ENCODE measurements around the gene DISP2. TPM values are rescaled to one million over a fixed set of nuclear protein-coding genes. Genes with fewer than 3 reads are reported as not detected.

Gene DISP2
- total and polyA plus RNA-seq, 2 of the 8 experiments (the other 6 are each of a cell fraction or from before 2014, with no cell fraction given), result 0.45 to 1.2 TPM

GRCh38 chr15:40323239-40323952 is 34.6 kb upstream of the DISP2 start, which contains the start of gene INAFM2 (continued):
- TF ChIP-seq CBX8 (IDR thresholded peaks at IDR 0.05; ENCODE audit: borderline replicate concordance, low read depth, low read length), result no peak
- TF ChIP-seq, protein P1, sequence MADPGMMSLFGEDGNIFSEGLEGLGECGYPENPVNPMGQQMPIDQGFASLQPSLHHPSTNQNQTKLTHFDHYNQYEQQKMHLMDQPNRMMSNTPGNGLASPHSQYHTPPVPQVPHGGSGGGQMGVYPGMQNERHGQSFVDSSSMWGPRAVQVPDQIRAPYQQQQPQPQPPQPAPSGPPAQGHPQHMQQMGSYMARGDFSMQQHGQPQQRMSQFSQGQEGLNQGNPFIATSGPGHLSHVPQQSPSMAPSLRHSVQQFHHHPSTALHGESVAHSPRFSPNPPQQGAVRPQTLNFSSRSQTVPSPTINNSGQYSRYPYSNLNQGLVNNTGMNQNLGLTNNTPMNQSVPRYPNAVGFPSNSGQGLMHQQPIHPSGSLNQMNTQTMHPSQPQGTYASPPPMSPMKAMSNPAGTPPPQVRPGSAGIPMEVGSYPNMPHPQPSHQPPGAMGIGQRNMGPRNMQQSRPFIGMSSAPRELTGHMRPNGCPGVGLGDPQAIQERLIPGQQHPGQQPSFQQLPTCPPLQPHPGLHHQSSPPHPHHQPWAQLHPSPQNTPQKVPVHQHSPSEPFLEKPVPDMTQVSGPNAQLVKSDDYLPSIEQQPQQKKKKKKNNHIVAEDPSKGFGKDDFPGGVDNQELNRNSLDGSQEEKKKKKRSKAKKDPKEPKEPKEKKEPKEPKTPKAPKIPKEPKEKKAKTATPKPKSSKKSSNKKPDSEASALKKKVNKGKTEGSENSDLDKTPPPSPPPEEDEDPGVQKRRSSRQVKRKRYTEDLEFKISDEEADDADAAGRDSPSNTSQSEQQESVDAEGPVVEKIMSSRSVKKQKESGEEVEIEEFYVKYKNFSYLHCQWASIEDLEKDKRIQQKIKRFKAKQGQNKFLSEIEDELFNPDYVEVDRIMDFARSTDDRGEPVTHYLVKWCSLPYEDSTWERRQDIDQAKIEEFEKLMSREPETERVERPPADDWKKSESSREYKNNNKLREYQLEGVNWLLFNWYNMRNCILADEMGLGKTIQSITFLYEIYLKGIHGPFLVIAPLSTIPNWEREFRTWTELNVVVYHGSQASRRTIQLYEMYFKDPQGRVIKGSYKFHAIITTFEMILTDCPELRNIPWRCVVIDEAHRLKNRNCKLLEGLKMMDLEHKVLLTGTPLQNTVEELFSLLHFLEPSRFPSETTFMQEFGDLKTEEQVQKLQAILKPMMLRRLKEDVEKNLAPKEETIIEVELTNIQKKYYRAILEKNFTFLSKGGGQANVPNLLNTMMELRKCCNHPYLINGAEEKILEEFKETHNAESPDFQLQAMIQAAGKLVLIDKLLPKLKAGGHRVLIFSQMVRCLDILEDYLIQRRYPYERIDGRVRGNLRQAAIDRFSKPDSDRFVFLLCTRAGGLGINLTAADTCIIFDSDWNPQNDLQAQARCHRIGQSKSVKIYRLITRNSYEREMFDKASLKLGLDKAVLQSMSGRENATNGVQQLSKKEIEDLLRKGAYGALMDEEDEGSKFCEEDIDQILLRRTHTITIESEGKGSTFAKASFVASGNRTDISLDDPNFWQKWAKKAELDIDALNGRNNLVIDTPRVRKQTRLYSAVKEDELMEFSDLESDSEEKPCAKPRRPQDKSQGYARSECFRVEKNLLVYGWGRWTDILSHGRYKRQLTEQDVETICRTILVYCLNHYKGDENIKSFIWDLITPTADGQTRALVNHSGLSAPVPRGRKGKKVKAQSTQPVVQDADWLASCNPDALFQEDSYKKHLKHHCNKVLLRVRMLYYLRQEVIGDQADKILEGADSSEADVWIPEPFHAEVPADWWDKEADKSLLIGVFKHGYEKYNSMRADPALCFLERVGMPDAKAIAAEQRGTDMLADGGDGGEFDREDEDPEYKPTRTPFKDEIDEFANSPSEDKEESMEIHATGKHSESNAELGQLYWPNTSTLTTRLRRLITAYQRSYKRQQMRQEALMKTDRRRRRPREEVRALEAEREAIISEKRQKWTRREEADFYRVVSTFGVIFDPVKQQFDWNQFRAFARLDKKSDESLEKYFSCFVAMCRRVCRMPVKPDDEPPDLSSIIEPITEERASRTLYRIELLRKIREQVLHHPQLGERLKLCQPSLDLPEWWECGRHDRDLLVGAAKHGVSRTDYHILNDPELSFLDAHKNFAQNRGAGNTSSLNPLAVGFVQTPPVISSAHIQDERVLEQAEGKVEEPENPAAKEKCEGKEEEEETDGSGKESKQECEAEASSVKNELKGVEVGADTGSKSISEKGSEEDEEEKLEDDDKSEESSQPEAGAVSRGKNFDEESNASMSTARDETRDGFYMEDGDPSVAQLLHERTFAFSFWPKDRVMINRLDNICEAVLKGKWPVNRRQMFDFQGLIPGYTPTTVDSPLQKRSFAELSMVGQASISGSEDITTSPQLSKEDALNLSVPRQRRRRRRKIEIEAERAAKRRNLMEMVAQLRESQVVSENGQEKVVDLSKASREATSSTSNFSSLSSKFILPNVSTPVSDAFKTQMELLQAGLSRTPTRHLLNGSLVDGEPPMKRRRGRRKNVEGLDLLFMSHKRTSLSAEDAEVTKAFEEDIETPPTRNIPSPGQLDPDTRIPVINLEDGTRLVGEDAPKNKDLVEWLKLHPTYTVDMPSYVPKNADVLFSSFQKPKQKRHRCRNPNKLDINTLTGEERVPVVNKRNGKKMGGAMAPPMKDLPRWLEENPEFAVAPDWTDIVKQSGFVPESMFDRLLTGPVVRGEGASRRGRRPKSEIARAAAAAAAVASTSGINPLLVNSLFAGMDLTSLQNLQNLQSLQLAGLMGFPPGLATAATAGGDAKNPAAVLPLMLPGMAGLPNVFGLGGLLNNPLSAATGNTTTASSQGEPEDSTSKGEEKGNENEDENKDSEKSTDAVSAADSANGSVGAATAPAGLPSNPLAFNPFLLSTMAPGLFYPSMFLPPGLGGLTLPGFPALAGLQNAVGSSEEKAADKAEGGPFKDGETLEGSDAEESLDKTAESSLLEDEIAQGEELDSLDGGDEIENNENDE (IDR thresholded peaks at IDR 0.05; ENCODE audit: insufficient replicate concordance, low read length), result no peak
- TF ChIP-seq RFX5 (IDR thresholded peaks at IDR 0.05; ENCODE audit: borderline replicate concordance, low read depth, low read length), result no peak
- peak in 1 of 2 experiments; percentile 87; a peak in 2 of 4 replicates for TF ChIP-seq HDAC2 (IDR thresholded peaks at IDR 0.05; ENCODE audit: borderline replicate concordance in 1 of 2, low read depth in 2 of 2, low read length in 2 of 2)
- TF ChIP-seq NRF1 (IDR thresholded peaks at IDR 0.05; ENCODE audit: low read depth, low read length), result no peak
- TF ChIP-seq RAD21 (IDR thresholded peaks at IDR 0.05 in 1 of 2, conservative IDR thresholded peaks at IDR 0.05 in 1 of 2; ENCODE audit: low read depth in 2 of 2, low read length in 2 of 2), result peak in 1 of 2 experiments; percentile 20; a peak in 1 of 4 replicates
- TF ChIP-seq CHD1 (IDR thresholded peaks at IDR 0.05; ENCODE audit: low read depth, low read length), result no peak
- peak; percentile 94 for TF ChIP-seq EGR1 (IDR thresholded peaks at IDR 0.05; ENCODE audit: borderline replicate concordance, low read depth, low read length)
- no peak for TF ChIP-seq BCL11A (IDR thresholded peaks at IDR 0.05; ENCODE audit: low read depth in 2 of 2, low read length in 2 of 2)

Data from H1 (cell line).